Measurements from ENCODE around the gene SLC25A39.

The SLC25A39 gene

DNA sequence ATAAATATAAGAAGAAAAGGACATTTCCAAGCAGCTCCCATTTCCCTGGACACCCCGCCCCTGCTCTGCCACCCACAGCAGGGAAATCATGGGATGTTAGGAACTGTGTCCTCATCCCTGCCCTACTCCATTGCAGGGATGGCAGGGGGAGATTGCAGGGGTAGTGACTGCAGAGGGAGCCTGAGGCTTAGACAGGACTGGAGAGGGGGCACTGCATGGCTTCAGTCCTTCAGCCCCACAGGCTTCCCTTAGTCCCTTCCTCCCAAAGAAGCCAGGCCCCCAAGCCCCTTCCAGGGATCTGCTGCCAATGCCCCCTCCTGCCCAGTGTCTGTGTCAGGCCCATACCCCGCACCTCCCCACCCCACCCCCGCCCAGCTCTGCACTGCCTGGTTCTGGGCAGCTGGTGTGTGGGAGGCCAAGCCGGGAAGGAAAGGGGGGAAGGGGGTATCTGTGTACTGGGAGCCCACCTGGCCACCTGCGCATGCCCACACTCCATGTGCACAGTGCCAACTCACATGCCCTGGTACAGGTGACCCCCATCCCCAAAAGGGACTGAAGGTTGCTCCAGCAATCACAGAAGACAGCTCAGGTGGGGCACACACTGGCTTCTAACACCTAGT is 13.0 kb downstream of the SLC25A39 start:
- DNase-seq: no peak

DNA sequence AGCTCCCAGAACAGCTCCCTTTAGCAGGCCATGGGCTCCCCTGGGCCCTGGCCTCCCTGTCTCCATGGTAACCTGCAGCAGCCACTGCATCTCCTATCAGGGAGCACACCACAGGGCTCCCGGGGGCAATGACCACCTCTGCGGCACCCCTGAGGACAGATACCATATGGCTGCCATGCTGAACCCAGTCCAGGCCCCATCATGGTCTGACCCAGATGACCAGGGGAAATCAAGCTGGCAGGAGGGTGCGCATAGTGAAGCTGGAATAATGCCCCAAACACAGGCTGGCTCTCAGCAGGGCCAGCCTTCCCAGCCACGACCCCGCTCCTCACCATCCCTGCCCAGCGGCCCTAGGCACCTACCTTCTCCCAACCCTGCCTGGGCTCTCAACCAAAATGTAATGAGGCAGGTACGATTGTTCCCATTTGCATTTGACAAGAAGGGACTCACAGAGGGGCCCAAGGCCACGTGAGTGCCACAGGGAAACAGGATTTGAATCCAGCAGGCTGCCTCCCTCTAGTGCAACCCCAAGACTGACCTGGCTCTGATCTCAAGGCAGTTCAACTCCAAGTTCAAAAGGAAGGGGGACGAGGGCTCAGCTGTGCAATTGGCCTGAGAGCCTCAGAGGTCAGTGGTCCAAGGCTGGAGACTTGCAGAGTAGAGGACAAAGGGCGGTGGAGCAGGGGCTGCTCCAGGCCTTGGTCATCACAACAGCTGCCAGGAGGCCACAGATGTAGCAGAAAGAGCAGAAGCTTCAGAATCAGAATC is 13.8 kb downstream of the SLC25A39 start:
- no peak for DNase-seq

DNA sequence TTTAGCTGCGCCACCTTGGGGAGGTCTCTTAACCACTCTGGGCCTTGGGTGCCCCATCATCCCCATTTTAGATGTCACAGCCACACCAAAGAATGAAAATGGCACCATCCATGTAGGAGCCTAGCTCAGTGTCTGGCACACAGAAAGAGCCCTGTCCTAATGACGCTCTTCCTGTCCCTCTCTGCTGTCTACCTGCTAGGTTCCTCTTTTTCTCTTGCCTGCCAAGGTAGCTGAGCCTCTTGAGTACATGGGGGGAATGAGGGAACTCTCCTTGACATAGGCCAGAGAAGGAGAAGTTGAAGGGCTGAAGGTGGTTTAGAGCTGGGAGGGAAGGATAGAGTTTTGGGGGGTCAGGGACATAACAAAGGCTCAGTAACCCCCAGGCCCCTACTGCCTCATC is 14.4 kb downstream of the SLC25A39 start:
- no peak for DNase-seq

DNA sequence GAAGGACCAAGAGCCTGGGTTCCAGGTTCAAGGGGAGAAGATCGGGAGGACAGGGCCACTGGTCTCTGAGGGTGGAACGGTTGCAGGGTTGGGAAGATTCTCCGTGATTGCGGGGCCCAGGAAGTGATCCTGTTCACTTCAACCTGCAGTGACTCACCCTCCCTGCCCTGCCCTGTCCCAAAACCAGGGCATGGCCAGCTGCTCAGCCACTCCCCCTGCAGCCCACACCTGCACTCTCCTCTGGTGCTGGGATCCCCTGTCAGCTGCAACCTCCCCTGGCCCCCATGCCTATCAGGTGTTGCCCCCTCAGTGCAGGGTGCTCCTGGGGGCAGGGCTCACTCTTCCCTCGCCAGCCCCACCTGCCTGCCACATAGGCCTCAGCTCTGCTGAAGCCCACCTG is 15.2 kb downstream of the SLC25A39 start:
- DNase-seq: no peak

DNA sequence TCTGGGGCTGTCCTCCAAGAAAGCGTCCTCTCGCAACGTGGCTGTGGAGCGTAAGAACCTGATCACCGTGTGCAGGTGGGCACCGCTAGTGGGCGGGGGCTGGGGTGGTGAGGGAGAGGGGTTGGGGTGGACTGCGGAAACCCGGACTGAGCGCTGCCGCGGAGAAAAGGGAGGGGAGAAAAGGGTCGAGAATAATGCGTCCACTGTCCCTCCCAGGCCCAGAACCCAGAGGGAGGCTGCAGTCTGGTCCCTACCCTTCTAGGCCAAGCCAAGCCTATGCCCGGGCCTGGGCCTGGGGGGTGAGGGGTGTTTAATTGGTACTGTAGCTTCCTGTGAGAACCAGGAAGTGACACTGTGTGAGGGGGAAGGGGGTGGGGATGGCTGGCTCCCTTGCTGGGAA is 15.8 kb downstream of the SLC25A39 start:
- no peak for DNase-seq

DNA sequence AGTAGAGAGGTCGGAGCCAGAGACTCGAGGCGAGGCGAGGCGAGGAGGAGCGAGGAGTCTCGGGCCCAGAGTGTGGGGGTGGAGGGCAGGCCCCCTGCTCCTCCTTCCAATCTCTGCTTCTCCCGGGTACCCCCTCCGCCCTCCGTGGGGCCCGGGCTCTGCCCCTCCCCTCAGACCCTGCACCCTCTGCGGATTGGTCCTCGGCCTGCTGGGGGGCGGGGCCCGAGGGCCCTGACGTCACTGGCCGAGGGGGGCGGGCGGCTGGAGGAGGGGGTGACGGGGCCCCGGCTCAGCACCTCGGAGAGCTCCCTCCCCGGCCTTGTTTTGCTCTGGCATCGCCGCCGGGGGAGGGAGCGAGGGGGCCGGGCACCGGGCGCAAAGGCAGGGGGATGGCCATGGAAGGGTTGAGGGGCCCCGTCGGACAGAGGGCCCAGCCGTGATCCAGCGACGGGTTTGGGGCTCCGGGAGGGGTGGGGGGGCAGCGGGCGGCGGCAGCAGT is 16.3 kb downstream of the SLC25A39 start, which contains the start of gene RUNDC3A:
Gene RUNDC3A (plus strand): TSS at position 282 of the 499 bp plus-strand sequence. CDS start 232 bp downstream, outside the sequence.
- peak; percentile 72 to 80 for DNase-seq

DNA sequence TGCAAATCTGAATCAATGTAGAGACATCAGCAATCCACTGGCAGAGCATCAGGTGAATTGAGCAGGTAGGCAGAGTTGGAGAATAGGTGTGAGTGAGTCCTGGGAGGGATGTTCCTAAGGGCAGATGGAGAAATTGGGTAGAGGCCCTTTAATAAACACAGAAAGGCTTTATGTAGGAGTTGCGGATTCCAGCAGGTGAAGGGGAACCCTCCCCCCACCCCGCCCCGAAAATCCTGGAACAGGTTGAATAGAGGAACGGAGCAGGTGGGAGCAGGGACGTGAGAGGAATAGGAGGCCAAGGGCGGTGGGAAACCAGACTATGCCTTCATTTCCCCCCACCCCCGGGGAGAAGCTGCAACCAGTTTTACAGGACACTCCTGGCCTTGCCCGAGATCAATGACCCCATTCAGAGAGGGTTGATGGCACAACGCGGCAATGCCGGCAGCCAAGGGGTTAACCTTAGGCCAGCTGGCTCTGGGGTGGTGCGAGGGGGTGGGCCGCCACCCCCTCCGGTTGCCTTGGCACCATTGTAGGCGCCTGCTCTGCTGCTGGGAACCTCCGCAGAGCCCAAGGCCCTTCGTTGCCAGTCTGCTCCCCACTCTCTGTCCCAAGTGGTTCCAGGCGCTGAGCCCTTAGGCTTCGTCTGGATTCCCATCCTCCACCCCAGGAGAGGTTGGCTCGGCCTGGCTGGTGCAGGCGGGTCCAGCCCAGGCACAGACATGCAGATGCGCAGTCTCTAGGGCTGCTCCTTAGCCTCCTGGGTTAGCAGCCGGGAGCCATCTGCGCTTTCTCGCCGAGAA is 17.0 kb downstream of the SLC25A39 start:
- no peak for DNase-seq

DNA sequence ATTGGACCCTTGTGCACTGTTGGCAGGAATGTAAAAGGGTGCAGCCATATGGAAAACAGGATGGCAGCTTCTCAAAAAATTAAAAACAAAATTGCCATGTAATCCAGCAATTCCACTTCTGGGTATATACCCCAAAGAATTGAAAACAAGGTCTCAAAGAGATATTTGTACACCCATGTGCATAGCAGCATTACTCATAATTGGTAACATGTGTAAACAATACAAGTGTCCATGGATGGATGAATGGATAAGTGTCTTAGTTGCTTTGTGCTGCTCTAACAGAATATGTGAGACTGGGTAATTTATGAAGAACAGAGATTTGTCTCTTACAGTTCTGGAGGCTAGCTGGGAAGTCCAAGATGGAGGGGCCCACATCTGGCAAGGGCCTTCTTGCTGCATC is 20.0 kb downstream of the SLC25A39 start:
- DNase-seq: no peak

DNA sequence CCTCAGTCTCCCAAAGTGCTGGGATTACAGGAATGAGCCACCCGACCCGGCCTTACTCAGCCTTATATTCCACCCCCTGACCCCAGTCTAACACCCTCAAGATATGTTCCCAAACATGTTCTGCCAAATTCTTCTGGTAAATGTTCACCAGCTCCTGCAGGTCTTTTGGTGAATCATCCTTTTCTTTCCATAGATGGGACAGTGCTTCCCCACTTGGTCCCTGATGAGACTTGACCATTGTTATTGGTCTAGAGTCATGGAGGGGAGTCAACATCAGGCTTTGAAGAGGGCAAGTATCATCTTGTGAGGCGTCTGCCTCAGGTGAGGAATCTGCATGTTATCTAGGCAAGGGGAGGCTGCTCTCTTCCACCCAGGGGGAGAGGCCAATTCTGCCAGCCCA is 26.6 kb downstream of the SLC25A39 start:
- DNase-seq: no peak

DNA sequence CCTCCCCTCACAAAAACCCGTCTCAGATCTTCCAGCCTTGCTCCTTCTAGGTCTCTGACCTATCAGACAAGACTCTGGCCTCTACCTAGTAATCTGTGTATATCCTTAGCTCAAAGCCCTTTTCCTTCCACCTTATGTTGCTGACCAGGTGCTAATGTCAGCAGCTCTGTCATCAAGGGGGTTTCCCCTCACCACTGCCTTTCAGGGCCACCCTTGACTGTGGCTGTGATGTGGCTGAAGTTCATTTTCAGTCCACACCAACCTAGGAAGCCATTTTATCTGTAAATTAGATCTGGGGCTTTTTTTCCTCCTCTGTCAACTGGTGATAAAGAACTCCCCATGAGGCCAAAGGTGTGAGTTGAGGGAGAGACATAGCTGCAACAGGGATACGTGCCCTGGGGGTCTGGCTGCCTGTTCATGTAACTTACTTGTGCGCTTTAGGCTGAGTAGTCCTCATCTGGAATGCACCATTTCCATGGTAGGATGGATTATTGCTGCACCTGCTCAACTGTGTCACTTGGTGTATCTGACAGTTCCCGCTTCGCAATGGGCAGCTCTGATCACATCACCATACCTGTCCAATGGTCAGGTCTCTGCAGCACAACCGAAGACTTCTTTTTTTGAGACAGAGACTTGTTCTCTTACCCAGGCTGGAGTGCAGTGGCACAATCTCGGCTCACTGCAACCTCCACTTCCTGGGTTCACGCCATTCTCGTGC is 31.0 kb downstream of the SLC25A39 start:
- DNase-seq: no peak

DNA sequence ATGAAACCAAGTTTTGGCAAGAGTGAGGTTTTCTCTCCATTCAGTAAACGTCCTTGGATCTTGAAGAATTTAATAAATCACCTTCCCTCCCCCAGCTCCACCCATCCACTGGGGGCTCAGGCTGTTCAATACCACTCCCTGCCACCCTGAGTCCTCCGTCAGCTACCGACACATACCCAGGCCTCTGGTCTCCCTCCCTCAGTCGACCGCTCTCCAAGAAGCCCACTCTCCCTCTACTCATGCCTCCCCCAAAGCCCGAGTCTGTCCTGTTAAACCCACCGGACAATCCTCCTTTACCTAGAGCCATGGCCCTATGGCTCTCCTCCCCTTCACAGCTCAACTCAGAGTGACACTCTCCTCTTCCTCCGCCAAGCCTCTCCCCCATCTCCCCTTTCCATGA is 37.0 kb downstream of the SLC25A39 start:
- no peak for DNase-seq

DNA sequence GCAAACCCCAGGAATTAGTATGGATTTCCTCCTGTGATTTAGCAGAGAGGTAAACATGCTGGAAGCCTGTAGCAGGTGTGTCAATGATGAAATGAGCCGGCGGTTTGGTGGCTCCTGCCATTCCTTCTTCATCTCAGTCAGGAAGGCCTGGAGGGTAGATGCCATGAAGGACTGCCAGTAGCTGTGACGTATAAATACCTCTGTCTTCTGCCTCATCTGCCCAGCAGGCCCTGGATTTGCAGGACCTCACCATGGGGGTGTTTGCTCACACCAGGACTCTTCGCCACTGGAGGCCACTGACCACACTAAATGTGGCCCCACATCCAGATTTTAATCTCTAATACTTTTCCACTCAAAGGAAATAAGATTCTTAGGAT is 40.6 kb downstream of the SLC25A39 start:
- DNase-seq: no peak

DNA sequence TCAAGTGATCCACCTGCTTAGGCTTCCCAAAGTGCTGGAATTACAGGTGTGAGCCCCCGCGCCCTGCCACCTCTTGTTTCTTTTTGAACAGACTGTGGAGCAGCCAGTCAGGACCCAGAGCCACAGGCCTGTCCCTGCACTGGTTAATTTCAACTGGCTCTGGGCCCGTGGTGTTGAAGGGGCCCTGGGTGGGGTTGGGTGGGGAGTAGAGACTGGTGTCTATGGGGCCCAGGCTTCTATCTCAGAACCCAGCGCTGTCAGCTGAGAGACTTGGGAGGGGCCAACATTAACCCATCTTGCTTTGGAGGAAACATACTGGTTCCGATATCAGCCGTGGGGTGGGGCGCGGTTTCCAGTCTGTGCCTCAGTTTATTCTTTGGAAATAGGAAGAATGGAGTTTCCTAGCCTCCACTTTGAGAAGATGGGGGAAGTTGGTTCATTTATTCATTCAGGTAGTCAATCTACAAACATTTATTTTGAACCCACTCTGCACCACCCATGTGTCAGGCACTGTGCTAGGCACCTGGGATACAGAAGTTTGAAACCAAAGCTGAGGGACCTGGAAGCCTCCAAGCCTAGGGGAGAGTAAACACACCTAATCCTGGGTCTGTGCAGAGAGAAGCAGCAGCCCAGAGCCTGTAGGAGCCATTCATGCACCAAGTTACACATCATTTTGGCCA is 41.1 kb downstream of the SLC25A39 start:
- DNase-seq: no peak

DNA sequence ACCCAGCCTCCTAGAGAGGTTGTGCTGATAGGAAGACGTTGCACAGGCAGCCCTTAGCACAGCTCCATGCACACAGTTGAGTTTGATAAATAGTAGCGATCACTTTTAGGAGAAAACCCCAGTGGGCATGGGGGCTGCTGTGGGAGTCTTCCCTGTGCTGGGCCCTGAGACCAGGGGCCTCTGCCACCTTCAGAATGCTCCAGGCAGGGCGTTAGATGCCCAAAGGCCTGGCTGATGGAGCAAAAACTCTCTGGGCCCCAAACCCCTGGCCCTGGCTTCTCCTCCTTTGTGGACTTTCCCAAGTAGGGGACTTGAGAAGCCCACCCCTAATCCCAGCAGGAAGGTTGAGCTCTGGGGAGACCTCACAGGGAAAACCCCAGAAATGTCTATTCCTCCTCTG is 42.4 kb downstream of the SLC25A39 start:
- no peak for DNase-seq

DNA sequence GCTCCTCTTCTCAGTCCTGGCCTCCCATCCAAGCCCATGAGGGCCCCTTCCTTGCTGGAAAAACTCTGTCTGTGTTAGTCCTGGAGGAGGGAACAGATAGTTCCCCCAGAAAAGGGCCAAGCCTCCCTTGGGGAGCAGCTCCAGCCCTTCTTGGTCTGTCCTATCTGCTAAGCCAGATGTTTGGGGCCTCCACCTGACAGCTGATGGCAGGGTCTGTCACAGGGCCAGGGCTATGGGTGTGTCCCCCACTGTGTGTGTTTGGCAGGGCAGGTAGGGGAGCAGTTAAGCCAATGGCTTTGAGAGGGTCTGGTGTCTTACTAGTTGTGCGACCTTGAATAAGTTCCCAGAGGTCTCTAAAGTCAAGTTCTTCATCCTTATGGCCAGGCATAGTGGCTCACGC is 43.1 kb downstream of the SLC25A39 start:
- no peak for DNase-seq

DNA sequence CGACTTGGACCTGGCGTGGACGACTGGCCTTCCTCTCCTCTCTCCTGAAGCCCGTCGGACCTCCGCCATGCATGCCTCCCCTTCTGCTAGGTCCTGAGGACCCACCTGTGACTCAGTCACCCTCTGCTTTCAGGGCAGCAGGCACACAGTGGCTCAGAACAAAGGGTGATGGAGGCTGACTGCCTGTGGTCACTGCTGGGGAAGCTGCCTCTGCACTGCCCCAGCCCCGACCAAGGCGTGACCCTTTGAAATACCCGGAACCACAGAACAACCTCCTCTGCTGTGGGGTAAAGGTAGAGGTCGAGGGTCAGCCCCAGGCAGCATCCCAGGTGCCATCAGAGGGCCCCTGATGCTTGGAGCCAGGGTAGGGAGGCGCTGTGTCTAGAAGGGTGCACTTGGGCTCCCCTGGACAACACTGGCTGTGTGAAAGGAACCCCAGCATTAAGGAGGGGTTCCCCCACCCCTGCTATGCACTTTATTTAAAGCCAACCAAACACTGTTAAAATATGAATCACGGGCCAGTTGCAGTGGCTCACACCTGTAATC is 44.2 kb downstream of the SLC25A39 start:
- DNase-seq: no peak

DNA sequence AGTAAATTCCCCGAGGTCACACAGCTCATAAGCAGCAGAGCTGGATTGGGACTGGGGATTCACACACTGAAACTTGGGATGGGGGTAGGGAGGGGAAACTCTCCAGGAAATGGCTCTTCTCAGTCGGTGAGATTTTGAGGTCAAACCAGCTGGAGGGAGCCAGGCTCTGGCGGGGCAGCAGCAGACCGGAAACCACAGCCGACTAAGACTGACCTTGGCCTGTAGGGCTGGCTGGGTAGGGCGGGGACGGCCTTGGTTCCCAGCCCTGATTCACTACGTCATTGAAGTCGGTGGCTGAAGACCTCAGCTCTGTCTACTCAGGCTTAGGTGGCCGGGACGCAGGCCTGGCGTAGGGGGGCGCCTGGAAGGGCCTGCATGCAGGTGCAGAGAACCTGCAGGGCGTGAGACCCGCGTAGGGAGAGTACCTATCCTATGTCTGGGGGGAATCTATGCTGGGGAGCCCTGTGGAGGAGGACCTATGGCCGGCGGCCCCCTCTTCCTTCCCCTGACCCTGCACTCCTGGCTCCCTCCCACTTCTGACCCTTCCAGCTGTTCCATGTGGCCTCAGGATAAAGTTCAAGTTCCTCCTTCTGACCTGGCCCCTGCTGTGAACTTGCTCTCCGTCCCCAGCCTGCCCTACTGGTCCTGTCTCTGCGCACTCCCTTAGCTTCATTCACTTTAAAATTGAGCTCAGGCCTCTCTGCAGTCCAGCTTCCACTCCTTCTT is 44.8 kb downstream of the SLC25A39 start:
- DNase-seq: no peak

DNA sequence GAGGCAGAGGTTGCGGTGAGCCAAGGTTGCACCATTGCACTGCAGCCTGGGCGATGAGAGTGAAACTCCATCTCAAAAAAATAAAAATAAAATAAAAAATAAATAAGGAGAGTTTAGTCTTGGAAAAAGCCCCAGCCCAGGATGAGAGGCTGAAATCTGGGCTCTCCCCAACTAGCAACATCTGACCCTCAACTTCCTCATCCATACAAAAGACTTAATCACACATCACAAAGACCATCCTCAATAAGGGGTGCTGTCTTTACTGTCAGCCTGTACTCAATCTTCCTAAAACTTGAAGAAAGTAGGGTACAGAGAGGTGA is 45.3 kb downstream of the SLC25A39 start:
- no peak for DNase-seq

DNA sequence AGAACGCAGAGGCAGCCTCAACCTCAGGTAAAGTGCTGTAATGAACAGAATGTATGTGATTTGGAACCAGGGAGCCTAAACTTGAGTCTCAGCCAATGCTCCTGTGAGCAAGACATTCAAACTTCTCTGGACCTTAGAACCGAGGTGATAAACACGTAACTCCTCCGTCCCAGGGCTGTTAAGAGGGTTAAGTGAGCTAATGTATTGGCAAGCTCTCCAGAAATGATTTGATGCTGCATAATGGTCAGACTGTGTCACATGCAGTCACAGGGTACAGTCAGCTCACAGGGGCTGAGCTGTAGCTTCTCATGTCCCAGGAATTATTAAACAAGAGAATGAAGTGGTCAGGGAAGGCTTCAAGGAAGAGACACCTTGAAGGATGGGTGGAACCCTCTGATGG is 46.6 kb downstream of the SLC25A39 start:
- DNase-seq: no peak

DNA sequence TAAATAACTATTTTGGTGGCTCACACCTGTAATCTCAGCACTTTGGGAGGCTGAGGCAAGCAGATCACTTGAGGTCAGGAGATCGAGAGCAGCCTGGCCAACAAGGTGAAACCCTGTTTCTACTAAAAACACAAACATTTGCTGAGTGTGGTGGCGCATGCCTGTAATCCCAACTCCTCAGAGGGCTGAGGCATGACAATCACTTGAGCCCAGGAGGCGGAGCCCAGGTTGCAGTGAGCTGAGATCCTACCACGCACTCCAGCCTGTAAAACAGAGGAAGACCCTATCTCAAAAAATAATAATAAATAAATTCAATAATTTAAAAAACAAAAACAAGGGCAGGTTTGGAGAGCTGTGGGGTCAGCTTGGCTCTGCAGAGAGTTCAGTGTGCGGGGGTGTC is 51.0 kb downstream of the SLC25A39 start:
- no peak for DNase-seq

DNA sequence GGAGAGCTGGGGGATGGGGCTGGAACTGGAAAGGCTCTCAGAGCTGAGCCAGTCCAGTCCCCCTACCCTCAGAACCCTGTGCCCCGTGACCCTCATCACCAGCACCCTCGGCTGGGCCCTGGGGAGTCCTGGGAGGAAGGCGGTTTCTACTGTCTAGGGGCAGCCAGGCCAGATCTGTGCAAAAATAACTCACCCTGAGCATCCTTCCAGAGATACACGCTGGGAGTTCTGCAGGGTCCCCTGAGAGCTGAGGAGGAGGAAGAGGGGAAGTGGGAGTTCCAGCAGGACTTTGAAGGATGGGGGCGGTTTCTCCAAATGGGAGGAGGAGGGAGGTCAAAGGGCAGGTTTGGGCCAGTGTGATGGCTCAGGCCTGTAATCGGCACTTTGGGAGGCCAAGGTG is 51.7 kb downstream of the SLC25A39 start:
- no peak for DNase-seq
